ELR (cell line): ENCODE results near the gene TSSC4.
A peak's percentile ranks its signal among the peaks of the same experiment; 100 is the strongest.

Experiments used
- DNase-seq: peaks from one replicate; pipeline ENCODE4 v3.0.0-alpha.2; 2015; ENCODE audit warnings: low read depth

TSSC4 gene

DNA sequence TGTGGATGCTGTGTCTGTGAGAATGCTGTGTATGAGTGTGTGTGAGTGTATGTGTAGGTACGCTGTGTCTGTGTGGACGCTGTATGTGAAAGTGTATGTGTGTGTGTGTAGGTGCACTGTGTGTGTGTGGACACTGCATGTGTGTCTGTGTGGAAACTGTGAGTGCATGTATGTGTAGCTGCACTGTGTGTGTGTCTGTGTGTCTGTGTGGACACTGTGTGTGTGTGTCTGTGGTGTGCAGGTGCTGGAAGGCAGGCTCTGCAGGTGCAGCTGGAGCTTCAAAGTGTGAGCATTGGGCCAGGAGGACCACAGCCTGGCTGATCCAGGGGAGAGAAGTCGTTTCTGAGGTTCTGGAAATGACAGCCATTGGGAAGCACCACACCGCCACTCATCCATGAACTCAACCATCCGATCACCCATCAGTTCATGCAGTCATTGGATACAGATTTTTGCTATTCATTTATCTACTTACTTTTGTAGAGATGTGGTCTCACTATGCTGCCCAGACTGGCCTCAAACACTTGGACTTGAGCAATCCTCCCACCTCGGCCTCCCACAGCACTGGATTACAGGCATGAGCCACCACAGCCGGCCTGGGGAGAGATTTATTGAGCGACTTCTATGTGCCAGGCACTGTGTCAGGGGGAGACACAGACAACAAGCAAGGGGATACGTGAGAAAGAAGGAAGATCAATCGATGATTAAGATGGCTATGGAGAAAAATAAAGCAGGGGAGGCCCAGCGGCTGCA is 34.1 kb downstream of the TSSC4 start:
- no peak for DNase-seq

DNA sequence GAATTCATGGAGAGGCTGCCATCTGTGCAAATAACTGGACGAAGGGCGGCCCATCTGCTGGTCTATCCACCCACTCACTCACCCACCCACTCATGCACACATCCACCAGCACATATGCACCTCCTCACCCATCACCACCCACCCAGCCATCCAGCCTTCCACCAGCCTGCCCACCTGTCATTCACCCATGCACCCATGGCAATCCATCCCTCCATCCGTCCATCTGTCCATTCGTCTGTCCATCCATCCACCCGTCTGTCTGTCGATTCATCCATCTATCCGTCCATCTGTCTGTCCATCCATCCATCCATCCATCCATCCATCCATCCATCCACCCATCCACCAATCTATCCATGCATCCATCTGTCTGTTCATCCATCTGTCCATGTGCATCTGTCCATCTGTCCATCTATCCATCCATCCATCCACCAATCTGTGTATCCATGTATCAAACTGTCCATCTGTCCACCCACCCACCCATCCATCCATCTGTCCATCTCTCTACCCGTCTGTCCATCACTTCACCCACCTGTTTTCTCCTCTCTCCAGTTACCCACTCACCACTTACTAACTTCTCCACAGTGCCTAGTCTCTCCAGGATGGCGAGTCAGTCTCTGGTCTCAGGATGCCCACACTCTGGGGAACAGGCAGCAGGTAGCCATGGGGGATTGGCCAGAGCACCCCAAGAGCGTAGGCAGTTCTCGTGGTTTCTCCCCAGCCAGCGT is 34.9 kb downstream of the TSSC4 start:
- DNase-seq: no peak

- no peak for DNase-seq
Measured at GRCh38 chr11:2436013-2436520, 35.5 kb downstream of the TSSC4 start.

DNA sequence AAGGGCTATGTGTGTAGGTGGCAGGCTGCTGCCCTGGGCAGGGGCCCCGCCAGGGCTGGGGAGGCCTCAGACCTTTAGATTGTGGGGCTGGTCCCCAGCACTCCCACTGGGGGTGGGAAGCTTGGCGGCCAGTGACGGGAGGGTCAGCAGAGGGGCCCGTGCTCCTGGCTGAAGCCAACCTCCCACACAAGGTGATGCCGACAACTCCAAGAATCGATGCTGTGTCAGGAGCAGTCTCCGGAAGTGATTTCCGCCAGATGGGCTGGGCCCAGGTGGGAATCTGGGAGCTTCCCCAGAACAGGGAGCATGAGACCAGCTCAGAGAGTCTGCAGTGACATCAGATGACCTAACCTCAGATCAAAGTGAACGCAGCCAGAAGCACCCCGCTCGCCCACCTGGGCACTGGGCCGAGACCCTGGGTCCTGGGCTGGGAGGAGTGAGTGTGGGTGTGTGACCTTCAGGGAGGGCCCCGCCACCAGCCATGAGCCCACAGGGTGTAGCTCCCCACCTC is 36.0 kb downstream of the TSSC4 start:
- DNase-seq: no peak

DNA sequence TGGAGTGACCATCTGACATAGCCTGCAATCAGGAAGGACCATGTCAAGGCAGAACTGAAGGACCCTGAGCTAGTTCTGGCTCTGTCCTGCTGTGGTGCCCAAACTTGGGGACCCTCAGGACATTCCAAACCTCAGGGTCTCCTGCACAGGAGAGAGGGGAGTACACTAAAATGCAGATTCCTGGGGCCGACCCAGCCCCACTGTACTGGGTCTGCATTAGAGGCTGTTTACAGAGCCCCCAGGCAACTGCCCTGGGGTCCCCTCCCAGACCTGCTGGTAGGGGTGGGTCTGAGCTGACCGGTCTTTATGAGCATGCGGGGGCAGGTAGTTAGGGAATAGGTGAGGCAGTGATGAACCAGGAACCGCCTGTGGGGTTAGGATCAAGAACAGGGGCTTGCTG is 37.0 kb downstream of the TSSC4 start:
- no peak for DNase-seq

DNA sequence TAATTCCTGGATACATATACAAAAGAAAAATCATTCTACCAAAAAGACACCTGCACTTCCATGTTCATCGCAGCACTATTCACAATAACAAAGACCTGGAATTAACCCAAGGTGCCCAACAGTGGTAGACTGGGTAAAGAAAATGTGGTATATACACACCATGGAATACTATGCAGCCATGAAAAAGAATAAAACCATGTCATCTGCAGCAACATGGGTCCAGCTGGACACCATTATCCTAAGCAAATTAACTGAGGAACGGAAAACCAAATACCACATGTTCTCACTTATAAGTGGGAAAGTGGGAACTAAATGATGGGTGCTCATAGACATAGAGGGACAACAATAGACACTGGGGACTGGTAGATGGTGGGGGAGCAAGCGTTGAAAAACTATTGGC is 39.3 kb downstream of the TSSC4 start:
- no peak for DNase-seq

DNA sequence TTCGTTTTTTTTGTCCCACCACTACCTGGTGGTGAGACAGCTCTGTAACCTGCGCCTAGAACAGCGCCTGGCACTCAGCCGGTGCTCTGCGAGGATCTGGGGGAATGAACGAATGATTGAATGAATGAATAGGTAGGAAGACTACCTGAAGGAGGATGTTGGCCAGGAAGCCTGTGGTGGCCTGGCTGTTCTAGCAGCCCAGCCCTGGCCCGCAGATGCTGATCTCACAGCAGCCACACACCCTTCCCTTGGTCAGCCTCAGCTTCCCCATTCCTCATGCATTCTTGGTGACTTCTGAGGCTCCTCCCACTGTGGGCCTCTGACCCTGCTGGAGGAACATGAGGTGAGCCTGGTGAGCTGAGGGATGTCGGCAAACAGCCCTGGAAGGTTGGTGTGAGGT is 40.1 kb downstream of the TSSC4 start:
- DNase-seq: no peak

GRCh38 chr11:2441171-2441570 is 40.6 kb downstream of the TSSC4 start:
- DNase-seq: no peak

- no peak for DNase-seq
Measured at GRCh38 chr11:2442589-2442988, 42.0 kb downstream of the TSSC4 start.

DNA sequence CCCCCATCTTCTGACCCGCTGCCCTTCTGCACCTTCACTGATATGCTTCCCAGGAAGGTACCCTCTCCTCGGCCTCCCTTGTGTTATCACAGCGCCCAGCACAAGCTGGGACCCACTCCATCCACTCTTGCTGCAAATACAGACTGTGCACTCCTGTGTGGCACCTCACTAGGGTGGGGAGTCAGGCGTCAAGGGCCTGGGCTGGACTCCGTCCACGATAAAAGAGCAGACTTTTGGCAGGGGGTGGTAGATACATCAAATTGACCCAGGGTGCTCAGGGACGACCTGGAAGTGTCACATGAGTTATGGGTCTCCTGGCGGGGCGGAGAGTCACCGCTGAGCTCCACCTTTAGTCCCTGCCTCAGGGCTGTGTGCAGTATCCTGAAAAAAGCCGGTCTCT is 42.9 kb downstream of the TSSC4 start:
- DNase-seq: no peak

GRCh38 chr11:2443881-2444820 is 43.6 kb downstream of the TSSC4 start, which contains the start of gene TRPM5:
Gene TRPM5, minus strand, starts transcription at chr11:2444514. Its CDS starts 21,478 bp downstream, at chr11:2423036.
- DNase-seq: no peak

GRCh38 chr11:2444821-2445745 is 44.5 kb downstream of the TSSC4 start, which contains the start of gene KCNQ1:
Gene KCNQ1, plus strand, starts transcription at chr11:2445008. Its CDS starts 91 bp downstream, at chr11:2445099.
- peak; percentile 19 for DNase-seq

GRCh38 chr11:2445746-2446551 is 45.4 kb downstream of the TSSC4 start:
- DNase-seq: no peak

- DNase-seq: no peak
Measured at GRCh38 chr11:2446590-2447252, 46.2 kb downstream of the TSSC4 start.

DNA sequence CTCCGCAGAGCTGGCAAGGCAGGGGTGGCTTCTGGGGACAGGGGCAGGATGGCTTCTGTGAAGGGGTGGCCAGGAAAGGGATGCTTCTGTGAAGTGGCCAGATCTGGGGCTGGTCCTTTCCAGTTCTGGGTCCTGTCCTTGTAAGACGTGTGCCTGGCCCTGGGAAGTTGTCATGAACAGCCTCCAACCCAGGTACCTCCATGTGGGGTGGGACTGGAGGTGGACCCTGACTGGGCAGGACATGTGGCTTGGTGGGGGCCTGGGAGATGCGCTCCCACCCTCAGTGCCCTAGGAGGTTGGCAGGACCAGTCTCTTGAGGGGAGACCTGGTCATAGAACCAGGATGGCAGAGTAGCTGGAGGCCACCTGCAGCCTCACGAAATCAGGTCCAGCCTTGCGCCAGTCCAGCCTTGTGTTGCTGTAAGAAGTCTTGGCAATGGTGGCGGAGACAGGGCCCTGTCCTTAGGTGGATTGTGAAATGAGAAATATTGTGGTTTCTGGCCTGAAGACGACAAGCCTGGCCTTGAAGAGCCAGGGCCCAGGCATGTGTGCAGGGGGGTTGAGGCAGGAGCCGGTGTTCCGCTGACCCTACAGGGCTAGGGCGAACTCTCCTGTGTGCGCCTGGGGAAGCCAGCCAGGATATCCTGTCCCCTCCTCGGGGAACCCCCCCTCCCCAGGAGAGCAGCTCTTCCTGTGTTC is 46.9 kb downstream of the TSSC4 start:
- DNase-seq: no peak

DNA sequence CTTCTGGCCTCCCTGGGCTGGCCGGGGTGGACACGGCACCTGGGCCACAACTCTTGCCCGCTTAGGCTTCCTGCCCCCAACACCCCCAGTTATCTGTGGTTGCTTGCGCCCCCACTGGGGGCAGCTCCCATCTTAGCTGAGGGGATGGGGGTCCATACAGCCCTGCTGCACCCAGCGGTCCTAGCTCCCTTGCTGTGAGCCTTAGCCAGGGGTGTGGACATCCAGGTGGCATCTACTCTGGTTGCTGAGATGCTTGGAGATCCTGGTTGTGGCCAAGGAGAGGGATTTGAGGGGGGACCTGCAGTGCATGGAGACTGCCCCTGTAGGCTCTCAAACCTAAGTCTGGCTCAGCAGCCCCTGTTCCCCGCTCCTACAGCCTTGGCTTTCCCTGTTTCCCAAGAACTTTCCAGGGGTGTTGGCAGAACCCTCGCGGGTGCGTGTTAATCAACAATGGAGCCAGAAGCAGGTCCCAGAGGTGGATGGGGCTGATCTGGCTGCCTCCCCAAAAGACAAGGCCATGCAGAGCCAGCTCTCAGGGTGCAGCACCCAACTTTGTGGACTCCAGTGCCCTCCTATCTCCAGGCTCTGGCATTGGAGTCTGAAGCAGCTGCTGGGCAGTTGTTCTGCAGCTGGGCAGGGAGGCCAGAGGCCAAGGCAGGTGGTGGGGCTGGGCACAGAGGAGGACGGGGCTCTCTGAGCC is 47.6 kb downstream of the TSSC4 start:
- DNase-seq: no peak

- DNase-seq: no peak
Measured at GRCh38 chr11:2448661-2449547, 48.4 kb downstream of the TSSC4 start.
